K562 (cell line): ENCODE measurements around the gene PON3.

Experiments used
- ASH1L ChIP-seq: fragments of 450-650 bp; IDR thresholded peaks from 2 replicates; pipeline ENCODE4 v1.6.1; 2018; ENCODE audit warnings: borderline replicate concordance, mild to moderate bottlenecking, low read depth; ENCODE audit not compliant: partially characterized antibody
- EZH2 ChIP-seq: IDR thresholded peaks from 2 replicates; pipeline ENCODE4 v1.6.1; 2012; ENCODE audit warnings: low read depth, mild to moderate bottlenecking, inconsistent platforms, low read length, borderline replicate concordance
- FOXJ3 ChIP-seq: sonication (generic); formaldehyde crosslinking; IDR thresholded peaks from 2 replicates; pipeline ENCODE4 v1.4.0; 2020; ENCODE audit warnings: mild to moderate bottlenecking, missing genetic modification reagents
- MYC ChIP-seq, 2 experiments: fragments of 250-450 bp in 1 of 2; sonication (Bioruptor Pico) in 1 of 2; IDR thresholded peaks; 2 replicates each; pipeline versions ENCODE4 v1.5.1 to v1.6.1; 2012 to 2021; ENCODE audit warnings: low read depth in 2 of 2, borderline replicate concordance in 1 of 2, improper control_type of control experiment in 1 of 2, low read length in 1 of 2, mild to moderate bottlenecking in 1 of 2, moderate library complexity in 1 of 2
- NFRKB ChIP-seq: fragments of 450-650 bp; IDR thresholded peaks from 2 replicates; pipeline ENCODE4 v1.6.1; 2016; ENCODE audit warnings: low read depth
- POLR3A ChIP-seq: IDR thresholded peaks from 2 replicates; pipeline ENCODE4 v1.6.1; 2011; ENCODE audit warnings: borderline replicate concordance, mild to moderate bottlenecking, moderate library complexity; ENCODE audit not compliant: insufficient read length, insufficient read depth; ENCODE audit errors: extremely low read depth
- TFAM ChIP-seq: fragments of 250-450 bp; sonication (Bioruptor Pico); conservative IDR thresholded peaks from 2 replicates; pipeline ENCODE4 v1.5.0; 2021; ENCODE audit warnings: mild to moderate bottlenecking, moderate library complexity
- THAP12 ChIP-seq: fragments of 250-450 bp; sonication (Bioruptor Pico); IDR thresholded peaks from 2 replicates; pipeline ENCODE4 v1.9.0; 2021; ENCODE audit warnings: mild to moderate bottlenecking, inconsistent platforms
- ZNF449 ChIP-seq: fragments of 250-450 bp; sonication (Bioruptor Pico); IDR thresholded peaks from 2 replicates; pipeline ENCODE4 v1.8.0; 2022; ENCODE audit warnings: moderate library complexity, mild to moderate bottlenecking, inconsistent platforms

GRCh38 chr7:95330204-95330960, 65.8 kb downstream of the PON3 start:
- TF ChIP-seq THAP12 (CRISPR knock-in tag) = no peak
- TF ChIP-seq NFRKB = no peak
- no peak for TF ChIP-seq FOXJ3
- no peak for TF ChIP-seq ASH1L
- TF ChIP-seq POLR3A = no peak
- no peak for TF ChIP-seq MYC (IDR thresholded peaks at IDR 0.05; ENCODE audit: low read depth, low read length)
- no peak for TF ChIP-seq MYC (CRISPR knock-in tag; IDR thresholded peaks at IDR 0.05; ENCODE audit: borderline replicate concordance, low read depth)
- no peak for TF ChIP-seq EZH2
- TF ChIP-seq ZNF449 (CRISPR knock-in tag) = no peak
- TF ChIP-seq TFAM (CRISPR knock-in tag) = no peak
